ENCODE results near the gene TNFRSF1A.

TNFRSF1A gene

DNA sequence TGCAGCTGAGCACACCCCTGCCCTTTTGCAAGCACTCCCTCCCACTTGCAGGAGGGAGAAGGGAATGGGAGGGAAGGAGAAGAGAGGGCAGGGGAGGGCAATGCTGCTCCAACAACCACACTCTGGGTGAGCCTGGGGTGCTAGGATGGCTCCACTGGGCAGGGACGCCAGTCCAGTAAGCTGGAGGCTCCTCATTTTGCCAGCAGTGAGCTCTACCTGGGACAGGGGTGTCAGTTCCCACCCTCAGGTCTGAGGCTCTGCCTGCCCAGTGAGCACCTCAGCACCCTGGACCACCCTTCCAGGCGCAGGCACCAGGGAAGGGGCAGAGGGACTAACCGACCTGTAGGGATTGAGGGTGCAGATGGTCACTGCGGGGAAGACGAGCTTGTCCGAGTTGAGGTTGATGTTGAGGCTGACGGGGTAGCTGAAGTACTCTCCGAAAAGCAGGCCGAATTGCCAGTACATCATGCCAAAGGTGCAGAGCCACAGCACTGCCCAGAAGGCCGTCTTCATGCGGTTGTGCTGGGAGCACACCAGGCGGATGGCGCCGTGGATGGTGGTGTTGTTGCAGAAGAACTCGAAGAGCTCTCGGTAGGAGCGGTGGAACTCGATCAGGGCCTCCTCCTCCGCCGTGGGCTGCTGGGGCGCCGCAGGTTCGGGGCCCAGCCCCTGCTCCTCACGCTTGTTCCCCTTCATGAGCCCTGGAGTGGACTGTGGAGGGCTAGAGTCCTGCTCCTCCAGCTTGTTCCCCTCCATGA lies 32.3 kb upstream of the TNFRSF1A start:
- DNase-seq: no peak

DNA sequence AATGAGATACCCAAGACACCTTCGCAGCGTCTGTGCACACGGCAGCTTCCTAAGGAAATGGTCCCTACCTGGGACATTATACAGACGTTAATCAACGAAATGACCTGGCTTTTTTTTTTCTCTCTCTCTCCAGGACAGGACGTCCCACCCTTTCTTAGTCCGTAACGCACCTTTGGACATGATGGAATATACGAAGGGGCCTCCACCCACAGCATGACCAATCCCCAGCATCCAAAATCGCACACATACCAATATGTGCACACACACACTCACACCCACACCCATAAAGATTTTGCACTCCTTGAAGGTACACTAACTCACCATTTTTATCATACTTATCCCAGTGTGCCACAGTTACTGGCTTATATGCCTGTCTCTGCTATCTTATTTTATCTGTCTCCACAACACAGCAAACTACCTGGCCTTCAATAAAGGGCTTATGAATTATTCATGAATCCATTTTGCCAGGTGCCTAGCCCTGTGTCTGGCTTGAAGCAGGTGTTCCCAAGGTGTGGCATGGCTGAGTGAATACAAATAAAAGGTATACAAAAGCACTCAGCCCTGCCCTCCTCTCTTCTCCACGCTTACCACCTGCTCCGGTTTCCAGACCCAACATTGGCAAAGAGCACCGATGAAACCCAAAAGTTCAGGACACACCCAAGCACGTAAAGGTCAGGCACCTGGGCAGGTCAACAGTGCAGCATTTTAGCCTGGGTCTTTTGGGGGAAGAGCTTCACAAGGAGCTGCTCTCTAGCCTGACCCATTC lies 31.3 kb upstream of the TNFRSF1A start:
- no peak for DNase-seq

DNA sequence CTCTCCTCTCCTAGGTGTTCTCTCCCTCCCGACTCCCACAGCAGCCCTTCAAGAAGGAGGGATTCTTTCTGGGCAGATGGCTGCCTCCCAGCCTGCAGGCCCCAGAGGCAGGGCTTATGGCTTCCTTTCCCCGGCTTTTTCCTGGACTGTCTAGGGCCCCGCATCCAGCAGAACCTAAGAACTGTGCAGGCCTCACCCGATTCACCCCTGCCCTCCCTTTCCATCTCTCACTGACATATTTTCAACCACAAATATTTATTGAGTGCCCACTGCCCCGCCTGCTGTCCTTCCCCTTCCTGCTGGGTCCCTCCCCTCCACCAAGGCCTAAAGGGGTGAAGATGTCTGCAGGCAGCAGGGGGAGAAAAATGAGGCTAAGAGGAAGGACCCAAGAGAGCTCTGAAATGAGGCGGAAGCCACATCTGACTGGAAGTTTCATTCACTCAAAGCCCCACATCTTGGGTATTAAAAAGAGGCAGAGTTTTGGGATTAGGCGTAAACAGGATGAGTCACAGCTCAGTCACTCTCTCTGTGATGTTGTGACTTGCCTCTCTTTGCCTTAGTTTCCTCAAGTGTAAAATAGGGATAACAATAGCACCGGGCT lies 30.6 kb upstream of the TNFRSF1A start:
- peak; percentile 20 for DNase-seq

DNA sequence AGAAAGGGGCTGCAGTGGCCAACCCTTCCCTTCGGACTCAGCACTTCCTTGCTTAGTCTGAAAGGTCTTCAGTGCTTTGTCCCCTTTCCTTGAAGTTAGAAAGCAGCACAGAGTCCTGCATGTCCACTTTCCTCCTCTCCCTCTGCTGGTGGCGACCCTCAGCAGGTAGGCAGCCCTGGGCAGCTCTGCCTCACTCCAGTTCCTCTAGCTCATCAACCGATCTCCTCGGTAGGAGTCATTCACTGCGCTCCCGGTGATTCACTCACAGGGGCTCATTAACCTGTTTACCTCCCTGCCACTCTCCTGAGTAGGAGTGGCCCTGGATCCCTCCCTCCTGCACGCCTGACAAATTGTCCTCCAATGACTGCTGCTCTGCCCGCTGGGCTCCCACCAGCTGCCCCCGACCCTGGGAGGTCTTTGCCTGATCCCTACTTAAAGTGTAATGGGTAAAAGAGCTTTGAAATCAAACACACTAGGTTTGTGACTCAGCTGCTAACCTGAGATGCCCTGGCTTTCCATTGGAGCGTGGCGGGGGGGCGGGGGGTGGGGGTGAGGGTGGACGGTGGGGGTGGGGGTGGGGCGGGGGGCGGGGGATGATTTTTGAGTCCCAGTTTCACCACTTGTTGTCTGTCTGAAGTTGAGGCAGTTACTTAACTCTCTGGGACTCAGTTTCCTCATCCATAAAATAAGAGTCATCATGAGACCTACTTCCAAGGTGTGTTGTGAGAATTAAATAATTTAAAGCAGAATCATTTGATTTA lies 29.3 kb upstream of the TNFRSF1A start:
- no peak for DNase-seq

- DNase-seq: no peak
Observed at GRCh38 chr12:6370576-6370935, 28.7 kb upstream of the TNFRSF1A start.

DNA sequence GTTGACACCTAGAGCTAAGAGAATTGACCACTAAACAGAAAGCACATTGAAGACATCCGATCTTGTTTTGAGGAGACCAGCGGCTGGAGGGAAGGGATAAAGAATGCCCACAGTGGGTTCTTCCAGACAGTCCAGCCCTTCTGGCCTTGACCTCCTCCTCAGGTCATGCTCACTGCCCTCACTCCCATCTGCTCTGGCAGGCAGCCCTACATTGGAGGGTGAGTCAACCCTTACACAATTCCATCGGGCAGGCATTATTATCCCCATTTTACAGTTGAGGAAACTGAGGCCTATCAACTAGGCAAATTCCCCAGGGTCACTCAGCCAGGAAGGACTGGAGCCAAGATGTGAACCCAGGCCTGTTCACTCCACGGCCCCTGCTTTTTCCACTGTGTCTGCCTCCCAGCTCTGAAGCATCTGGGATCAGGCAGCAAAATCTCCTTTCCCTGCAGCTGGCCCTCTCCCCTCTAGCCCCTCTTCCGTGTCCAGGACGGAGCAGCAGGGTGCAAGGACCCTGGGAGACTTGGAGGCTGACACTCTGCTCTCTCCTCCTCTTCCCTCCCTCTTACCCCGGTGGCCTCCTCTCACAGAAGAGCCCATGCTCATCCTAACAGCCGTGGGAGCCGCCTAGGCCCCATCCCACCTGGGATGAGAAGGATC lies 28.2 kb upstream of the TNFRSF1A start:
- DNase-seq: no peak

DNA sequence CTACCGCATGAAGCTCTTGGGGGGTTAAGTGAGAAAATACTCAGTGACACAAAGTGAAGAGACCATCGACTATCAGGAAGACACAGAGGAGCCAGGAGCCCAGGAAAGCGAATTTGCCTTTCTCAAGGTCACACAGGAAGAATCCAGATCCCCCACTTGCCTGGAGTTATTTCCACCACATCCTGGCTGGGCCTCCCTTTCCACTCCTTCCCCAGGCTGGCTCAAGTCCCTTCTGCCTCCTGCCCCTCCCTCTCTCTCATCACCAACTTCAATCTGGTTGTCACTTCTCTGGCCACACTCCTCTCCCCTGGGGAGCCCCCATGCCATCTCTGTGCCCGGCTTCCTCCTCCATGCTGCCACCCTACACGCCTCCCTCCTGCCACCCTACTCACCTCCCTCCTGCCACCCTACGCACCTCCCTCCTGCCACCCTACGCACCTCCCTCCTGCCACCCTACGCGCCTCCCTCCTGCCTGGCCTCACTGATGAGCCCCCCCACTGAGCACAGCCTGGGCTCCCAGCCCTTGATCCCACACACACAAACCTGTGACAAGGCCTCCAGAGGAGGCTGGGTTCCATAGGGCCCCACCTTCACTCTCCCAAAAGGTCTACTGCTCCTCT lies 27.1 kb upstream of the TNFRSF1A start:
- no peak for DNase-seq

GRCh38 chr12:6367969-6368892 lies 26.4 kb upstream of the TNFRSF1A start:
- no peak for DNase-seq

DNA sequence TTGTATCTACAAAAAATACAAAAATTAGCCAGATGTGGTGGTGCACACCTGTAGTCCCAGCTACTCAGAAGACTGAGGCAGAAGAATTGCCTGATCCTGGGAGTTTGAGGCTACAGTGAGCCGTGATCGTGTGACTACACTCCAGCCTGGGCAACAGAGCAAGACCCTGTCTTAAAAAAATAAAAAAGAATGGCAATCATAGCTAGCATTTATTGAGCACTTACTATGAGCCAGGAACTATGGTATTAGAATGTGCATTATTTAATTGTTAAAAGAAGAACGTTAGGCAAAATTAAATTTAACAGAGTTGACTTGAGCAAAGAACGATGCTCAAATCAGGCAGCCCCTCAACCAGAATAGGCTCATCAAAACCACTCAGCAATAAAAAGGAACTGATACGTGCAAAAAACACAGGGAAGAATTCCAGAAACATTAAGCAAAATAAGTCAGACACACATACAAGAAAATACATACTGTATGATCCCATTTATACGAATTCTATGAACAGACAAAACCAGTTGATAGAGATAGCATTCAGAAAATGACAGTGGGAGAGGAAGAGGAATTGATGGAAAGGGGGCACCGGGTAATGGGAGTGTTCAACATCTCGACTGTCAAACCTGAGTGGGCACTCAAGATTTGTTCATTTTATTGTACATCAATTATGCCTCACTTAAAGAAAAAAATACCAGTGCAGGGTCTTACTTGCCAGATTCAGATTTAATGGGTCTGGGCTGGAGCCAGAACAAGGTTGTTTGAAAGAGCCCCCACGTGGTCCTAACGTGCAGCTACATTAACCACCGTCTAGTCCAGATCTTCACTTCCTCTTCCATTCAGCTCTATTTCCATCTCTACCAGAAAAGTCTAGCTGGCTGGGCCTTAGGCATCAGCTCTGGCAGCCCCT lies 25.4 kb upstream of the TNFRSF1A start:
- DNase-seq: peak; percentile 44

DNA sequence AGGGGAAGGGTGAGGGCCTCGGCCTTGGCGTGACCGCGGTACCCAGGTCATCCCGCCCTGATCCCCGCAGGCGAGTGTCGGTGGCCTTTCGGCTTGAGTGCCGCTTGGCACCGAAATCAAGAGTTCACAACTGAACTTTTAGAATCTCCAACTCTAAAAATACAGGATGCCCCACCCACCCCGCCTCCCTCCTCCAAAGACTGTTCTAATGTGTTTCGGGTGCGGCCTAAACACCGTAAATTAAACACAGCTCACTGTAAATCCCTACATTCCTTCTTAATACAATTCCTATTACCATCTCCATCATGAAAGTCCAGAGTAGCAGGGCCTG lies 22.1 kb upstream of the TNFRSF1A start:
- no peak for DNase-seq

DNA sequence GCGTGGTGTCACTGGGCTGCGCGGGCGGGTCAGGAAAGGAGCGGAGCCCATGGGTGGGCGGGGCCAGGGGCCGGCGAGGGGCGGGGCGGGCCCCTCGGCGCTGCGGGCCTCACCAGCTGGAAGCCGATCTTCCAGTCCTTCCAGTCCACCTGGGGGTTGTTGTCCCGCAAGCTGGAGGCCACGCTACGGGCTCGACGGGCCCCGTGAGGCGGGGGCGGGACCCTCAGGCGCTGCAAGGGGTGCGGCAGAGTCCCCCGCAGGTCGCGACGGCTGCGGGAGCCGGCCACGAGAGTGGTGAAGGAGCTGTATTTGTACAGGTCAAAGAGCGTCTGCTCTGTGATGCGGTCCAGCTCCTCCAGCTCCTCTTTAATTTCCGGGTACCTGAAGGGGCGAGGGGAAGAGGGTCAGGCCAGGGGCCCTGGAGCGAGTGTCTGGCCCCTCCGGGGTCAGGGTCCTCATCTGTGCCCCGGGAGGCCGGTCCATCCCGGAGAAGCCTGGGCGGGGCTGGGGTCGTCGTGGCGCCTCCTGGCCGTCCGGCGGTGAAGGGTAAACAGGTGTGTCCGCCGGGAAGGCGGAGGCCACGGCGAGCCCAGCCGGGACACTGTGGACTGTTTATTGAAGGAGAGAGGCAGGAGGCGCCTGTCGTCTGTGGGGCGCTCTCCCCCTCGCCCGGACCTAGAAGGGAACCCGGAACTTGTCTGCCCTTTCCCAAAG lies 21.6 kb upstream of the TNFRSF1A start:
- DNase-seq: peak; percentile 58

GRCh38 chr12:6363010-6363329 lies 21.1 kb upstream of the TNFRSF1A start:
- DNase-seq: no peak

DNA sequence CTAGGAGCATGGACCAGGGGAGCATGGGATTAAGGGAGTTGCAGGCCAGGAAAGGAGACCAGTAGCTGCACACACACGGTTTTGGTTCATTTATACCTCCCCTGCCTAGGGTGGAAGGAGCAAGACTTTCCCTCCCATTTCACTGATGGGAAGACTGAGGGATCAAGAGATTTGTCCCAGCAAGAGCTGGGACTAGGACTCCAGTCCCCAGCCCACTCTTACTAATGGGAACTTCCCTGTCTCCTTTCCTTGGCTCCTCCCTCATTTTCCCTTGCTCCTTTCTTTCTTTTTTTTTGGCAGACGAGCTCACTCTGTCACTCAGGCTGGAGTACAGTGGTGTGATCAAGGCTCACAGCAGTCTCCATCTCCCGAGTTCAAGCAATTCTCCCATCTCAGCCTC lies 20.5 kb upstream of the TNFRSF1A start:
- DNase-seq: no peak

DNA sequence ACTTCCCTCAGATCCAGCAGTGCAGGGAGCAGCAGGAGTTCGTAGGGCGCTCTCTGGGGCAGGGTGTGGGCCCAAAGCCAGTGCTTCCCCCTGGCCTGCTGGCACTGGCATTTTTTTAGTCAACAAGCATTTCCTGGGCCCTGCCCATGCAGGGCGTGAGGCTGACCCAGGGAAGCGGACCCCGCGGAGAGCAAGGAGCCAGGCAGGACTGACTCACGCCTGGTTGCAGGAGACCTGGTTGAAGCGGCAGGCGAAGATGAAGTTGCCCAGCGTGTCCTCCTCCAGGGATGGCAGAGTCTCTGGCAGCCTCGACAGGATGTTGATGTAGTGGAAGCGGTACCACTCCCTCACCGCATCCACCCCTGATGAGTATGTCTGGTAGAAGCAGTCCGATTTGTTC lies 20.0 kb upstream of the TNFRSF1A start:
- no peak for DNase-seq

- DNase-seq: no peak
Observed at GRCh38 chr12:6360578-6361490, 19.0 kb upstream of the TNFRSF1A start.

DNA sequence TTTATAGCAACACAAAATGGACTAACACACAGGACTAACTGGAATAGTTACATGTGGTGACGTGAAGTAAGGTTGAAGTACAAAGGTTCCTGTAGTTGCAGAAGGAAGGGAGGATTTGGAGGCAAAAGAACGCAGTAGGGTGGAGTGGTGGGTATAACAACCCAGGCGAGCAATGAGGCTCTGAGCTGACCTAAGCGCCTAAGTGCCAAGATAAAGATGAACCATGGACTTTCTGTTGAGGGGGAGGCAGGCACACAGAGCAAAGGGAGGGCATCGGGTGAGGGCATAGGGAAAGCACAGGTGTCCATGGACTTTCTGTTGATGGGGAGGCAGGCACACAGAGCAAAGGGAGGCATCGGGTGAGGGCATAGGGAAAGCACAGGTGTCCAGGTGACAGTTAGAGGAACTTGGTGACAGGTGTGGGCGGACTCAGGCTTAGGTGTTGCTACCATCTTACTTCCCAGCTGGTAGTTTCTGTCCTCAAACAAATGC lies 18.2 kb upstream of the TNFRSF1A start:
- DNase-seq: no peak

DNA sequence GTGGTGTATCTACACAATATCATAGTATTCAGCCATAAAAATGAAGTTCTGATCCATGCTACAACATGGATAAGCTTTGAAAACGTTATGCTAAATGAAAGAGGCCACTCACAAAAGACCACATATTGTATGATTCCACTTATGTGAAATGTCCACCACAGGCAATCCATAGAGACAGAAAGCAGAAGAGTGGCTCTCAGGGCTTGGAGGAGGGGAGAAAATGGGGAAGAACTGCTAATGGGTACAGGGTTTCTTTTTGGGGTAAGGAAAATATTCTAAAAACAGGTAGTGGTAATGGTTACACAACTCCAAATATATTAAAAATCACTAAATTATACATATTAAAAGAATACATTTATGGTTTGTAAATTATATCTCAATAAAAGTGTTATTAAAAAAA lies 17.0 kb upstream of the TNFRSF1A start:
- no peak for DNase-seq

GRCh38 chr12:6356374-6356820 lies 14.5 kb upstream of the TNFRSF1A start:
- DNase-seq: no peak

All from activated CD4-positive, alpha-beta T cell treated with anti-CD3 and anti-CD28 coated beads, Interleukin-2, amount 50 U/mL, for 16 hours (primary cell).